ENCODE data around the gene BMP6.

- TF ChIP-seq, protein P1, sequence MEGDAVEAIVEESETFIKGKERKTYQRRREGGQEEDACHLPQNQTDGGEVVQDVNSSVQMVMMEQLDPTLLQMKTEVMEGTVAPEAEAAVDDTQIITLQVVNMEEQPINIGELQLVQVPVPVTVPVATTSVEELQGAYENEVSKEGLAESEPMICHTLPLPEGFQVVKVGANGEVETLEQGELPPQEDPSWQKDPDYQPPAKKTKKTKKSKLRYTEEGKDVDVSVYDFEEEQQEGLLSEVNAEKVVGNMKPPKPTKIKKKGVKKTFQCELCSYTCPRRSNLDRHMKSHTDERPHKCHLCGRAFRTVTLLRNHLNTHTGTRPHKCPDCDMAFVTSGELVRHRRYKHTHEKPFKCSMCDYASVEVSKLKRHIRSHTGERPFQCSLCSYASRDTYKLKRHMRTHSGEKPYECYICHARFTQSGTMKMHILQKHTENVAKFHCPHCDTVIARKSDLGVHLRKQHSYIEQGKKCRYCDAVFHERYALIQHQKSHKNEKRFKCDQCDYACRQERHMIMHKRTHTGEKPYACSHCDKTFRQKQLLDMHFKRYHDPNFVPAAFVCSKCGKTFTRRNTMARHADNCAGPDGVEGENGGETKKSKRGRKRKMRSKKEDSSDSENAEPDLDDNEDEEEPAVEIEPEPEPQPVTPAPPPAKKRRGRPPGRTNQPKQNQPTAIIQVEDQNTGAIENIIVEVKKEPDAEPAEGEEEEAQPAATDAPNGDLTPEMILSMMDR (optimal IDR thresholded peaks at IDR 0.05 in 1 of 3, IDR thresholded peaks at IDR 0.05 in 1 of 3, conservative IDR thresholded peaks at IDR 0.05 in 1 of 3; ENCODE audit: extremely low read depth in 1 of 3, insufficient read depth in 2 of 3, low read length in 3 of 3) = no peak
- TF ChIP-seq EZH2 (IDR thresholded peaks at IDR 0.05; ENCODE audit: low read length) = no peak
Measured at GRCh38 chr6:7911345-7911725, 185.4 kb downstream of the BMP6 start.

All from keratinocyte (primary cell).